Mucosa of descending colon (tissue), 3 donors: ENCODE data around the gene GNAT1. TPM values are rescaled to one million over a fixed set of nuclear protein-coding genes. Genes with fewer than 3 reads are reported as not detected.

Source experiments
- ATAC-seq: fragments of 200-7000 bp; cut with Tn5 transposase; one replicate; pipeline ENCODE4 v1.9.1; 2020; ENCODE audit warnings: mild to moderate bottlenecking, moderate library complexity
- DNase-seq, 3 donors: peaks; one replicate each; pipeline ENCODE4 v3.0.0-alpha.2; 2020
- H3K36me3 ChIP-seq: fragments of 200-600 bp; one replicate; pipeline ENCODE4 v1.8.0; 2021; ENCODE audit warnings: low read depth, mild to moderate bottlenecking
- H3K4me1 ChIP-seq: fragments of 200-600 bp; one replicate; pipeline ENCODE4 v1.8.0; 2021; ENCODE audit warnings: low read depth, mild to moderate bottlenecking
- H3K4me3 ChIP-seq: fragments of 200-600 bp; one replicate; pipeline ENCODE4 v1.8.0; 2021; ENCODE audit warnings: mild to moderate bottlenecking
- H3K9me3 ChIP-seq: fragments of 200-600 bp; one replicate; pipeline ENCODE4 v1.8.0; 2021; ENCODE audit warnings: mild to moderate bottlenecking
- intact Hi-C, 2 donors: fragments of 100-400 bp; cut with DNase I in 1 of 2; cut with micrococcal nuclease in 1 of 2; formaldehyde crosslinking; loops; one replicate each; pipeline versions ENCODE4 v1.11.0 to v1.11.1; 2022; cut with DNase I, micrococcal nuclease
- total RNA-seq, 3 donors: library from RNA; stranded (reverse); fragmentation: NEBNext Ultra II Directional in 2 of 3; extraction: Animal tissue kit (Norgen Biotek cat#: 25700) in 2 of 3; gene quantifications; one replicate each; pipeline versions ENCODE4 v1.2.1 to v1.2.4, GENCODE V29; 2021 to 2023
- TF ChIP-seq, protein P1 (sequence below): fragments of 200-600 bp; IDR thresholded peaks from one replicate; pipeline ENCODE4 v1.8.0; 2022; ENCODE audit warnings: antibody characterized with exemption, mild to moderate bottlenecking
- donor health status: DM: no; HTN: no; CAD: no; lungs with moderate emphysema.
- donor health status: DM: no; HTN: no; CAD: no.
- donor health status: DM: no; HTN: yes; CAD: no.

GNAT1 gene
- total RNA-seq, 3 donors from 2014 or later: not detected

DNA sequence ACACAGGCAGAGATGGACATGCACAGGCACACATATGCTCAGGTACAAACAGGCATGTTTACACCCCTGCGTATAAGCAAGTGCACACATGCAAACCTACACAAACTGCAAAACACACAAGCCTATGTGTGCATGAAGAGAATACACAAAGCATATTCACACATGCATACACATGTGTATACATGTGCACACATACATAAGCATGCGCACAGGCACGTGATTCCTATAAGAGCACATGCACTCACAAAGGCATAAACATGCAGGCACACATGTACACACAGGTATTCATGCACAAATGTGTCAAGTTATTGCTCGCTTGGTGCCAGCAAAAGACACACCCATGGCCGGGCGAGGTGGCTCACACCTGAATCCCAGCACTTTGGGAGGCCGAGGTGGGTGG, 1.4 kb upstream of the GNAT1 start:
- TF ChIP-seq, protein P1, sequence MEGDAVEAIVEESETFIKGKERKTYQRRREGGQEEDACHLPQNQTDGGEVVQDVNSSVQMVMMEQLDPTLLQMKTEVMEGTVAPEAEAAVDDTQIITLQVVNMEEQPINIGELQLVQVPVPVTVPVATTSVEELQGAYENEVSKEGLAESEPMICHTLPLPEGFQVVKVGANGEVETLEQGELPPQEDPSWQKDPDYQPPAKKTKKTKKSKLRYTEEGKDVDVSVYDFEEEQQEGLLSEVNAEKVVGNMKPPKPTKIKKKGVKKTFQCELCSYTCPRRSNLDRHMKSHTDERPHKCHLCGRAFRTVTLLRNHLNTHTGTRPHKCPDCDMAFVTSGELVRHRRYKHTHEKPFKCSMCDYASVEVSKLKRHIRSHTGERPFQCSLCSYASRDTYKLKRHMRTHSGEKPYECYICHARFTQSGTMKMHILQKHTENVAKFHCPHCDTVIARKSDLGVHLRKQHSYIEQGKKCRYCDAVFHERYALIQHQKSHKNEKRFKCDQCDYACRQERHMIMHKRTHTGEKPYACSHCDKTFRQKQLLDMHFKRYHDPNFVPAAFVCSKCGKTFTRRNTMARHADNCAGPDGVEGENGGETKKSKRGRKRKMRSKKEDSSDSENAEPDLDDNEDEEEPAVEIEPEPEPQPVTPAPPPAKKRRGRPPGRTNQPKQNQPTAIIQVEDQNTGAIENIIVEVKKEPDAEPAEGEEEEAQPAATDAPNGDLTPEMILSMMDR: no peak
- no peak for DNase-seq
- intact Hi-C loops: loop anchor here (1.0 to 10.0 kb wide), 4 partner anchors 37 to 85 kb away; partner anchors contain the start of gene LSMEM2 (in 2 of the 2)
- ATAC-seq: no peak
- Histone ChIP-seq H3K9me3 (no peaks in the 10 kb centered on the region), H3K4me3 (no peak overlapping the region), H3K36me3 (no peaks in the 10 kb centered on the region), H3K4me1 (peaks cover 6% of the 10 kb centered on the region)

DNA sequence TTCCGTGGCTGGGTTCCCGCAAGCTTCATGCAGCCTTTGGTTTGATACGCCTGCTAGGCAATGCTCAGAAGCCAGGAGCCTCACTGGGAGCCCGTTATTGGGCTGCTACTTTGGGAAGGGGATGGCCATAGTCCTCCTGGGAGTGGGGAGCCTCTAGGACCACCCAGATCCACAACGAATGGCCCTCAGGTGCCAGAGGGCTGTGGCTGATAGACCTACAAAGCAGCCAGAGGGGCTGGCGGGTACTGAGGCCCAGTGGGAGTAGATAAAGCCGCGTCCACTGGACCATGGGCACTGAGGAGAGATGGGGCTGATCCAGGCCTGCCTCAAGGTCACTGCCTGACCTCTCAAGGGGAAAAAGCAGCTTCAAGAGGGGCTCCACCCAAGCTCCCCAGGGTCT, 714 bp downstream of the GNAT1 start:
- H3K4me1 ChIP-seq: peaks cover 6% of the 10 kb centered on the region
- TF ChIP-seq, protein P1: no peak
- H3K9me3 ChIP-seq: no peaks in the 10 kb centered on the region
- no peak for ATAC-seq
- H3K4me3 ChIP-seq: no peak overlapping the region
- H3K36me3 ChIP-seq: no peaks in the 10 kb centered on the region
- intact Hi-C loops: loop anchor here (2.0 to 10.0 kb wide), 3 partner anchors 35 to 83 kb away; partner anchors contain the start of gene LSMEM2 (in 2 of the 2)
- DNase-seq: no peak

DNA sequence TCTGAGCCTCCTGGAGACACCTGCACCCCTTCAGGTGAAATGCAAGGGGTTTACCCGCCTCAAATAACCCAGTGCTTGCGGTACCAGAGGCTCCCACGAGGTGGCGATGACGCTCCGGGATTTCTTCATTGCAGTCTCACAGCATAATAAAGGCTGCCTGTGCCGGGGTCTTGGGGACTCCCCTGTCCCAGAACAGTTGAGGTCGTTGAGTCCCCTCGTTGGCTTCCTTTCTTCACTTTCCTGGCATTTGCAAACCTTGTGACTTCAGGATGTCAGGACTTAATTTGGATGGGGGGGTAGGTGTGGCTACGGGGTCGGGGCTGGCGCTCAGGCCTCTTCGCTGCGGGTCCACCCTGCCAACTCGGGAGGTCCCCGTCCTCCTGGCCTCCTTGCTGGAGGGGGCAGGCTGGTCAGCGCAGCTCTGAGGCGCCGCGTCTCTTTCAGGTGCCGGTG, 1.3 kb downstream of the GNAT1 start:
- Histone ChIP-seq H3K4me3 (no peak overlapping the region), H3K9me3 (no peaks in the 10 kb centered on the region), H3K4me1 (peaks cover 6% of the 10 kb centered on the region), H3K36me3 (no peaks in the 10 kb centered on the region)
- peak in 2 of 3 donors; percentile 85 to 89 for DNase-seq
- intact Hi-C loops: loop anchor here (2.0 to 10.0 kb wide), 3 partner anchors 34 to 82 kb away; partner anchors contain the start of gene LSMEM2 (in 2 of the 2)
- ATAC-seq: peak; percentile 66
- TF ChIP-seq, protein P1: peak; percentile 87

DNA sequence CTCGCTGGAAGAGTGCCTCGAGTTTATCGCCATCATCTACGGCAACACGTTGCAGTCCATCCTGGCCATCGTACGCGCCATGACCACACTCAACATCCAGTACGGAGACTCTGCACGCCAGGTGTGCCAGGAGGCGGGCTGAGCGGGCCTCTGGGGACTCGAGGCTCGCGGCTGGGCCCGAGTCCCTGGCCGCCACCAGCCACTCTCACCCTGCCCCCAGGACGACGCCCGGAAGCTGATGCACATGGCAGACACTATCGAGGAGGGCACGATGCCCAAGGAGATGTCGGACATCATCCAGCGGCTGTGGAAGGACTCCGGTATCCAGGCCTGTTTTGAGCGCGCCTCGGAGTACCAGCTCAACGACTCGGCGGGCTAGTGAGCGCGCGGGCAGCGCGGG, 1.9 kb downstream of the GNAT1 start:
- peaks cover 6% of the 10 kb centered on the region for H3K4me1 ChIP-seq
- no peaks in the 10 kb centered on the region for H3K36me3 ChIP-seq
- no peak overlapping the region for H3K4me3 ChIP-seq
- intact Hi-C loops: loop anchor here (2.0 to 10.0 kb wide), 3 partner anchors 34 to 82 kb away; partner anchors contain the start of gene LSMEM2 (in 2 of the 2)
- ATAC-seq (no peak), DNase-seq (no peak)
- H3K9me3 ChIP-seq: no peaks in the 10 kb centered on the region
- TF ChIP-seq, protein P1: no peak

DNA sequence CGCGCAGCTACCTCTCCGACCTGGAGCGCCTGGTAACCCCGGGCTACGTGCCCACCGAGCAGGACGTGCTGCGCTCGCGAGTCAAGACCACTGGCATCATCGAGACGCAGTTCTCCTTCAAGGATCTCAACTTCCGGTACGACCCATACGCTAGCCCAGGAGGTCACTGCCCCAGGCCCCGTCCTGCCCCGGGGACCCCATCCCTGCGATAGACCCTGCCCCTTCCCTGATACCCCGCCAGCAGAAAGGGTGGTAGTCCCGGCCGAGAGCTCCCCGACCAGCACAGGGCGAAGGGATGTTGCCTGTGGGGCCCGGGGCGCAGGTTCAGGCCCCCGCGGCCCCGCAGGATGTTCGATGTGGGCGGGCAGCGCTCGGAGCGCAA, 2.3 kb downstream of the GNAT1 start:
- peaks cover 6% of the 10 kb centered on the region for H3K4me1 ChIP-seq
- ATAC-seq (no peak), DNase-seq (no peak)
- no peaks in the 10 kb centered on the region for H3K9me3 ChIP-seq
- TF ChIP-seq, protein P1: no peak
- no peaks in the 10 kb centered on the region for H3K36me3 ChIP-seq
- no peak overlapping the region for H3K4me3 ChIP-seq
- intact Hi-C loops: loop anchor here (2.0 to 10.0 kb wide), 3 partner anchors 33 to 81 kb away; partner anchors contain the start of gene LSMEM2 (in 2 of the 2)
